Epidermal melanocyte (primary cell): ENCODE measurements around the gene PCDHA9.
"Not testable (repeated sequence)": the region's sequence is repeated elsewhere in the genome, so short reads cannot be mapped to it uniquely, and the experiment has no call there.

Experiments used
- DNase-seq: peaks from one replicate; pipeline ENCODE4 v3.0.0; 2011; ENCODE audit warnings: low spot score; ENCODE audit not compliant: insufficient read length

The PCDHA9 gene

GRCh38 chr5:140835622-140836510 lies 12.3 kb upstream of the PCDHA9 start:
- no peak for DNase-seq

- DNase-seq = no peak
Observed at GRCh38 chr5:140840978-140841962, 6.9 kb upstream of the PCDHA9 start, which contains the start of gene PCDHA8. PCDHA8 (plus strand) TSS chr5:140841187; CDS start chr5:140841322, 135 bp downstream.

- DNase-seq = no peak
Observed at GRCh38 chr5:140842798-140843733, 5.1 kb upstream of the PCDHA9 start.

GRCh38 chr5:140849831-140850634 lies 1.9 kb downstream of the PCDHA9 start:
- not testable (repeated sequence) for DNase-seq

GRCh38 chr5:140855772-140856674 lies 7.8 kb downstream of the PCDHA9 start, which contains the start of gene PCDHA10:
PCDHA10 (plus strand) TSS chr5:140855897; CDS start chr5:140856049, 152 bp downstream.
- DNase-seq = no peak

- no peak for DNase-seq
Observed at GRCh38 chr5:140857177-140857986, 9.2 kb downstream of the PCDHA9 start.

- DNase-seq = no peak
Observed at GRCh38 chr5:140857987-140858240, 9.7 kb downstream of the PCDHA9 start.

GRCh38 chr5:140862441-140863295 lies 14.5 kb downstream of the PCDHA9 start:
- DNase-seq = no peak

GRCh38 chr5:140868721-140869554 lies 20.8 kb downstream of the PCDHA9 start, which contains the start of gene PCDHA11:
PCDHA11 (plus strand) TSS chr5:140868957; CDS start chr5:140869104, 147 bp downstream.
- DNase-seq = no peak

GRCh38 chr5:140869555-140869886 lies 21.3 kb downstream of the PCDHA9 start:
- no peak for DNase-seq

GRCh38 chr5:140870221-140871201 lies 22.3 kb downstream of the PCDHA9 start:
- DNase-seq = no peak

GRCh38 chr5:140875085-140876065 lies 27.2 kb downstream of the PCDHA9 start, which contains the start of gene PCDHA12:
PCDHA12 (plus strand) TSS chr5:140875308; CDS start chr5:140875473, 165 bp downstream.
- DNase-seq = no peak

GRCh38 chr5:140876541-140877261 lies 28.5 kb downstream of the PCDHA9 start:
- not testable (repeated sequence) for DNase-seq
